ENCODE measurements around the gene VAMP5. TPM values are rescaled to one million over a fixed set of nuclear protein-coding genes. Genes with fewer than 3 reads are reported as not detected.

The VAMP5 gene
- total RNA-seq, 1 experiment from 2014 or later: 0.59 TPM

DNA sequence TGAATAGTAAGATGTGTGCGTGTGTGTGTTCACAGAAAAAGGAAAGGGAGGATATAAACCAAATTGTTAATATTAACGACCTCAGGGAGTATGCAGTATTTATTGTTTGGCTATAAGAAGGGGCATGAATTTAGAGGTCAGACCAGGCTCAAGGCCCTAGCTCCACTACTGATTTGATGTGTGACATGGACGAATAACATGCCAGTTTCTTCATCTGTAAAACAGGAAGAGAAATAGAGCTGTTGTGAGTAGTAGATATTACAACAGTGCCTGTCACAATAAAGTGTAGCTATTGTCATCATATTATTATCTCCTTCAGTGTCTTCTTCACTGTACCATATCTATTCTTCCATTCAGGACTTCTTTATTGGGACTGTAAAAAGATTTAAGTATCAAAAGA, 49.4 kb upstream of the VAMP5 start:
- peaks cover 0 to 3% of the 10 kb centered on the region in 2 experiments; a peak in 1 of 5 replicates for H3K9me3 Mint-ChIP-seq
- no CpG with 5 or more reads among the region's 3 CpGs for WGBS (ENCODE audit: extremely low coverage, insufficient read length, low lambda C conversion rate)
- Histone ChIP-seq H3K79me2 (ENCODE audit: insufficient read depth, low read length) (peaks cover 9% of the 10 kb centered on the region), H4K20me1 (ENCODE audit: control insufficient read depth, insufficient read depth, insufficient read length) (no peaks in the 10 kb centered on the region), H3K14ac (ENCODE audit: insufficient read depth, low read length) (no peak overlapping the region), H3K4ac (ENCODE audit: low read depth, low read length) (no peak overlapping the region), H3T11ph (ENCODE audit: low read length) (no peak overlapping the region), H3K27ac (ENCODE audit: insufficient read length, low read depth, low read length) (no peak overlapping the region), H2BK15ac (ENCODE audit: low read depth, low read length) (no peak overlapping the region), H3K9ac (ENCODE audit: extremely low read depth, insufficient read length, low read length) (no peak overlapping the region), H2AFZ (ENCODE audit: low read length) (no peak overlapping the region), H2BK120ac (ENCODE audit: low read depth, low read length, poor library complexity, severe bottlenecking) (no peak overlapping the region), H3K4me1 (ENCODE audit: insufficient read depth, low read length) (0 out of 2 replicates have a peak, but pooled peaks cover 2% of the 10 kb centered on the region), H3K23ac (ENCODE audit: insufficient read length, low read depth, low read length) (no peak overlapping the region), H3K18ac (ENCODE audit: insufficient read length, low read depth, low read length) (no peak overlapping the region), H3K9me3 (ENCODE audit: control insufficient read depth, low read depth, low read length) (no peaks in the 10 kb centered on the region), H3K56ac (ENCODE audit: insufficient read length, low read depth, low read length) (no peak overlapping the region), H4K91ac (ENCODE audit: insufficient read length, low read depth, low read length) (no peak overlapping the region), H2BK12ac (ENCODE audit: insufficient read length, low read depth, low read length) (no peak overlapping the region), H3K27me3 (ENCODE audit: insufficient read depth, low read length) (no peaks in the 10 kb centered on the region), H4K5ac (ENCODE audit: insufficient read length, low read depth, low read length) (no peak overlapping the region), H3K79me1 (ENCODE audit: insufficient read depth, low read depth, low read length, poor library complexity, severe bottlenecking) (no peaks in the 10 kb centered on the region), H3K23me2 (ENCODE audit: insufficient read length, low read depth, low read length, poor library complexity, severe bottlenecking) (peaks cover 12% of the 10 kb centered on the region), H2BK20ac (ENCODE audit: low read depth, low read length, poor library complexity, severe bottlenecking) (no peak overlapping the region), H4K8ac (replicated peaks; ENCODE audit: insufficient read length, low read depth, low read length) (no peak overlapping the region), H2BK5ac (ENCODE audit: insufficient read length, low read length) (no peak overlapping the region), H2AK5ac (ENCODE audit: insufficient read length, low read length) (no peak overlapping the region), H3K4me2 (ENCODE audit: insufficient read depth, insufficient read length, low read length) (no peak overlapping the region)
- TF ChIP-seq CTCF (conservative IDR thresholded peaks at IDR 0.05): no peak
- H3K4me1 Mint-ChIP-seq: peaks cover 15 to 20% of the 10 kb centered on the region in 2 experiments
- peaks cover 3% of the 10 kb centered on the region; the same call in 1 of the 2 replicates for H3K27me3 Mint-ChIP-seq (ENCODE audit: low read depth)
- no peak for DNase-seq
- H3K36me3 Mint-ChIP-seq (ENCODE audit: insufficient read depth in 1 of 3, low read depth in 3 of 3): peaks cover 4 to 11% (median 7%) of the 10 kb centered on the region in 3 experiments
- no peak overlapping the region for H3K4me3 Mint-ChIP-seq
- H3K27ac Mint-ChIP-seq: no peak overlapping the region

All from H9 (cell line).